ENCODE results near the gene RGMA. TPM values are rescaled to one million over a fixed set of nuclear protein-coding genes. Genes with fewer than 3 reads are reported as not detected.

RGMA gene
- total and polyA plus RNA-seq, 10 of the 15 experiments (the other 5 are each of a cell fraction or from before 2014, with no cell fraction given) = not detected

- no peaks in the 10 kb centered on the region for H3K27me3 ChIP-seq (replicated peaks in 1 of 2; ENCODE audit: control insufficient read depth in 2 of 2, insufficient read depth in 2 of 2, low read length in 1 of 2)
- POLR2A ChIA-PET = no interaction called here
- no peak overlapping the region for H2AFZ ChIP-seq (ENCODE audit: control insufficient read depth, low read depth, low read length)
- no peak overlapping the region for H3K9ac ChIP-seq (ENCODE audit: control insufficient read depth, insufficient read depth, low read length)
- H3K79me2 ChIP-seq (ENCODE audit: control insufficient read depth, insufficient read depth, low read length) = no peaks in the 10 kb centered on the region
- peaks cover 4% of the 10 kb centered on the region for H4K20me1 ChIP-seq (ENCODE audit: control insufficient read depth, insufficient read depth)
- DNase-seq (ENCODE audit: low read depth, low spot score) (no peak), ATAC-seq (no peak), FAIRE-seq (no peak)
- no peak overlapping the region for H3K27ac ChIP-seq (ENCODE audit: control insufficient read depth, insufficient read depth)
- CTCF ChIA-PET = interaction anchor here (0.6 to 5.8 kb wide), 8 partner anchors 8 to 1200 kb away, joined by 3 to 54 read pairs (median 6); no protein-coding TSS in a partner anchor
- in situ Hi-C loops (cut with MboI) (loop anchor here (5.0 to 25.0 kb wide), 2 partner anchors 226 to 1284 kb away; no protein-coding TSS in a partner anchor), intact Hi-C loops (cut with micrococcal nuclease; ENCODE audit: unreplicated experiment) (no loop called here)
- BruUV-seq (replicated peaks) = no TSS peak
- TF ChIP-seq ZBTB40 (IDR thresholded peaks at IDR 0.05; ENCODE audit: borderline replicate concordance) = no peak
- no peak for TF ChIP-seq STAT3 (IDR thresholded peaks at IDR 0.05; ENCODE audit: low read depth, low read length)
- TF ChIP-seq RELA (IDR thresholded peaks at IDR 0.05; ENCODE audit: borderline replicate concordance, partially characterized antibody) = no peak
- no peak for TF ChIP-seq BACH1 (IDR thresholded peaks at IDR 0.05; ENCODE audit: borderline replicate concordance)
- TF ChIP-seq PML (IDR thresholded peaks at IDR 0.05; ENCODE audit: low read length) = 0 out of 2 replicates have a peak, but pooled peaks have one; percentile 35
- TF ChIP-seq POLR2AphosphoS5 (IDR thresholded peaks at IDR 0.05; ENCODE audit: low read length) = peak; percentile 53; the same call in 1 of the 2 replicates
- TF ChIP-seq SIX5 (IDR thresholded peaks at IDR 0.05; ENCODE audit: low read depth, low read length, severe bottlenecking) = no peak
- H3K36me3 ChIP-seq (ENCODE audit: control insufficient read depth in 2 of 2, insufficient read depth in 2 of 2, low read length in 1 of 2) = peaks cover 16 to 19% of the 10 kb centered on the region in 2 experiments
- H3K4me3 ChIP-seq = no peak overlapping the region
- H3K4me2 ChIP-seq (ENCODE audit: control insufficient read depth, insufficient read depth) = no peak overlapping the region
- RAD21 ChIA-PET (ENCODE audit: unreplicated experiment) = interaction anchor here (3.6 to 3.7 kb wide), 2 partner anchors 230 to 1091 kb away, joined by 29 to 40 read pairs; no protein-coding TSS in a partner anchor
- no peaks in the 10 kb centered on the region for H3K9me3 ChIP-seq (replicated peaks; ENCODE audit: control insufficient read depth, insufficient read depth, low read length)
- 94% methylated on average over 21 of the region's 21 CpGs for WGBS (ENCODE audit: insufficient coverage, insufficient replicate concordance, low lambda C conversion rate, missing lambda C conversion rate)
- SMC1A ChIA-PET (ENCODE audit: uncharacterized antibody, unreplicated experiment) = interaction anchor here (0.9 to 2.3 kb wide), 6 partner anchors 8 to 1091 kb away, joined by 3 to 13 read pairs (median 5); no protein-coding TSS in a partner anchor
- peaks cover 5% of the 10 kb centered on the region; the same call in 1 of the 2 replicates for H3K4me1 ChIP-seq (ENCODE audit: control insufficient read depth, insufficient read depth, low read length)
These were observed 60.3 kb downstream of the RGMA start for GRCh38 chr15:93028632-93029213.

Data from GM12878 (cell line).